Activated CD4-positive, alpha-beta T cell treated with anti-CD3 and anti-CD28 coated beads for 36 hours (primary cell): ENCODE data around the gene ZDHHC24. TPM values are rescaled to one million over a fixed set of nuclear protein-coding genes. Genes with fewer than 3 reads are reported as not detected.

ENCODE experiments used
- ATAC-seq: fragments of 200-7000 bp; cut with Tn5 transposase; one replicate; pipeline ENCODE4 v1.10.0; 2021; ENCODE audit warnings: mild to moderate bottlenecking, moderate library complexity
- CTCF ChIA-PET: fragments of 350-600 bp; sonication (Branson Sonifier 250); formaldehyde crosslinking; loops from one replicate; lab custom pipeline; 2021; ENCODE audit warnings: antibody characterized with exemption; lab: Charles Lee
- POLR2A ChIA-PET: fragments of 350-600 bp; sonication (Branson Sonifier 250); formaldehyde crosslinking; loops from one replicate; lab custom pipeline; 2021; ENCODE audit warnings: antibody characterized with exemption, inconsistent platforms; lab: Charles Lee
- DNase-seq: peaks from one replicate; pipeline ENCODE4 v3.0.0-alpha.2; 2020
- H3K27ac Mint-ChIP-seq: one replicate; pipeline ENCODE4 v1.8.0; 2021; ENCODE audit warnings: mixed read lengths
- H3K27me3 Mint-ChIP-seq: one replicate; pipeline ENCODE4 v1.8.0; 2021; ENCODE audit warnings: mixed read lengths
- H3K36me3 Mint-ChIP-seq: one replicate; pipeline ENCODE4 v1.8.0; 2021; ENCODE audit warnings: low read depth, mixed read lengths
- H3K4me1 Mint-ChIP-seq: one replicate; pipeline ENCODE4 v1.8.0; 2021; ENCODE audit warnings: mixed read lengths
- H3K4me3 Mint-ChIP-seq: one replicate; pipeline ENCODE4 v1.8.0; 2021; ENCODE audit warnings: mild to moderate bottlenecking, moderate library complexity, mixed read lengths
- H3K9me3 Mint-ChIP-seq: one replicate; pipeline ENCODE4 v1.8.0; 2021; ENCODE audit warnings: low read depth, mixed read lengths
- intact Hi-C, 2 experiments: fragments of 100-400 bp; cut with DNase I in 1 of 2; cut with micrococcal nuclease in 1 of 2; formaldehyde crosslinking; loops; one replicate each; pipeline versions ENCODE4 v1.14.2 to v1.15.1; 2022 to 2024; cut with DNase I, micrococcal nuclease
- total RNA-seq, 2 experiments: library from RNA; stranded (reverse); gene quantifications; one replicate each; pipeline ENCODE4 v1.2.3, GENCODE V29; 2021

ZDHHC24 gene
- total RNA-seq, 2 experiments from 2014 or later: 9.7 to 11.3 TPM

DNA sequence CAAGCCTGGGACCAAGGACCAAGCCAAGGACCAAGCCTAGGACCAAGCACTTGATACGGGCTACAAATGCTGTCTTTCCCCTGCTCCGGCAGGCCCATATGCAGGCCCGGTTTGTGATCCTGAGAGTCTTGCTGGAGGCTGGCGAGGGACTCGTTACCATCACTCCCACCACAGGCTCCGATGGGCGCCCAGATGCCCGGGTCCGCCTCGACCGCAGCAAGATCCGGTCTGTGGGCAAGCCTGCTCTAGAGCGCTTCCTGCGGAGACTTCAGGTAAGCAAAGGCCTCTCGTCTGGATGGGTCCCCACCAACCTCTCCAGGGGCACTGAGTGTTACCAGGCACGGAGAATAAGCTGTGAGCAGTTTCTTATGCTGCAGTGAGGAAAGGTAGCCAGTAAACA is 48.6 kb downstream of the ZDHHC24 start:
- intact Hi-C loops: no loop called here
- peaks cover 28% of the 10 kb centered on the region for H3K36me3 Mint-ChIP-seq
- H3K27me3 Mint-ChIP-seq: no peaks in the 10 kb centered on the region
- no peaks in the 10 kb centered on the region for H3K9me3 Mint-ChIP-seq
- no peak for ATAC-seq
- no peak overlapping the region for H3K27ac Mint-ChIP-seq
- H3K4me3 Mint-ChIP-seq: no peak overlapping the region
- POLR2A ChIA-PET: no interaction called here
- CTCF ChIA-PET: no interaction called here
- DNase-seq: no peak
- H3K4me1 Mint-ChIP-seq: no peaks in the 10 kb centered on the region

DNA sequence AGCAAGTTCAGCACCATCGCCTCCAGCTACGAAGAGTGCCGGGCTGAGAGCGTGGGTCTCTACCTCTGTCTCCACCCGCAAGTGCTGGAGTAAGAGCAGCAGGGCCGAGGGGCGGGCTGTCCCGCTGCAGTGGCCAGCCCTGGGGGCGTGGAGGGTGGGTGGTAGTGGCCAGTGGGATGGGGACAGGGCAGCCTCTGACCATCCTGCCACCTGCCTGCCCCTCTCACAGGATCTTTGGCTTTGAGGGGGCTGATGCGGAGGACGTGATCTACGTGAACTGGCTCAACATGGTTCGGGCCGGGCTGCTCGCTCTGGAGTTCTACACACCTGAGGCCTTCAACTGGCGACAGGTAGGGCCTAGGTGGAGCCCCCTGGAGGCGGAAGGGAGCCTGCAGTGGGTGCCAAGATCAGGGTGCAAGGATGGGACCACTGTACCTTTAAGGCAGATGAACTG is 50.4 kb downstream of the ZDHHC24 start:
- H3K4me3 Mint-ChIP-seq: no peak overlapping the region
- no peak for ATAC-seq
- DNase-seq: peak; percentile 47
- H3K4me1 Mint-ChIP-seq: no peaks in the 10 kb centered on the region
- ChIA-PET CTCF (no interaction called here), POLR2A (no interaction called here)
- no peak overlapping the region for H3K27ac Mint-ChIP-seq
- H3K27me3 Mint-ChIP-seq: no peaks in the 10 kb centered on the region
- H3K9me3 Mint-ChIP-seq: no peaks in the 10 kb centered on the region
- H3K36me3 Mint-ChIP-seq: peaks cover 30% of the 10 kb centered on the region
- intact Hi-C loops: no loop called here

DNA sequence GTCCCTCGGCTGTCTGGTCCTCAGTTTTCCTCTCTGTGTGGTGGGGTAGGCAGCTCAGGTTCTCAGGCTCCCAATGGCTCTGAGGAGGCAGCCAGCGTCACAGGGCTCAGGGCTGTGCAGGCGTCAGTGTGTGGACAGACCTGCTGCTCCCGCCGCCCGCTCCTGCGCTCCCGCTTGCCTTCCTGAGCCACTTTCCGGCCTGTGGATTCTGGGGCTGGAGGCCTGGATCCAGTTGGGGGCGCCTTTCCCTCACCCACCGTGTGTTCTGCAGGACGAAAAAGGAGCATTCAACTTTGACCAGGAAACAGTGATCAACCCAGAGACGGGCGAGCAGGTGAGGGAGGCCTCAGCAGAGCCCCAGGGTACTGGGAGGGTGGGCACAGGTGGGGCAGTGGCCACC is 50.9 kb downstream of the ZDHHC24 start:
- no peak overlapping the region for H3K4me3 Mint-ChIP-seq
- no peak for ATAC-seq

DNA sequence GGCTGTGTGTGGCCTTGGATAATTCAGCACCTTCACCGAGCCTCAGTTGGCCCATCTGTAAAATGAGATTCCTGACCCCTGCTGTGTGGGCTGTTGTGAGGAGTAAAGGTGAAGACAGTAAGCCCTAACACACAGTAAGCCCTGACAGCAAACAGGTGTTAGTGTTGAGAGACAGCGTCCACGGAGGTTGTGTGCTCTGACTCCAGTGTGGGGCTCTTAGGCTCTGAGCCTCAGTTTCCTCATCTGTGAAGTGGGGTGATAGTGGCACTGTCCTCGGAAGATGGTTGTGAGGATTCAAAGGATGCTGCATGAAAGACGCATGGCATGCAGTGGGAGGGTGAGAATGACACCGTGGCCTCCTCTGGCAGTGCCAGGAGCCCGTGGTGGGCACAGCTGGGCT is 51.4 kb downstream of the ZDHHC24 start:
- no peaks in the 10 kb centered on the region for H3K27me3 Mint-ChIP-seq
- ATAC-seq: no peak
- DNase-seq: no peak
- POLR2A ChIA-PET: no interaction called here
- H3K4me1 Mint-ChIP-seq: no peaks in the 10 kb centered on the region
- CTCF ChIA-PET: no interaction called here
- no peak overlapping the region for H3K4me3 Mint-ChIP-seq
- no peak overlapping the region for H3K27ac Mint-ChIP-seq
- H3K9me3 Mint-ChIP-seq: no peaks in the 10 kb centered on the region
- H3K36me3 Mint-ChIP-seq: peaks cover 29% of the 10 kb centered on the region
- intact Hi-C loops: no loop called here

More for the DNA sequence above, 50.9 kb downstream of the ZDHHC24 start:
- Mint-ChIP-seq H3K27ac (no peak overlapping the region), H3K9me3 (no peaks in the 10 kb centered on the region), H3K27me3 (no peaks in the 10 kb centered on the region), H3K36me3 (peaks cover 31% of the 10 kb centered on the region), H3K4me1 (no peaks in the 10 kb centered on the region)
- DNase-seq: no peak
- intact Hi-C loops: no loop called here
- ChIA-PET POLR2A (no interaction called here), CTCF (no interaction called here)

DNA sequence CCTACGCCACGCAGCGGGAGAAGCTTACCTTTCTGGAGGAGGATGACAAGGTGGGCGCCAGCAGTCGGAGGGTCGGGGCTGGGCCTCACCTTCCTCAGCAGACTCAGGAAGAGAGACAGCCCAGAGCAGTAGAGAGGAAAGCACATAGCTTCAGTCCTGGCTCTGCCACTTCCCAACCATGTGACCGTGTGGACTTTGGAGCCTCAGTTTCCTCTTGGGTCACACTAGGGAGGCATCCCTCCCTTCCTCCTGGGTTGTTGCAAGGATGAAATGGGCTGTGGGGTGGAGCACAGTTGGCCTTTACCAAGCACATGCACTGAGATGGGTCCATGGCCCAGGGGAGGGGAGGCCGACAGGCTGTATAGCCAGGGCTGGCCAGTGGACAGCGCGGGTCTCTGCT is 52.7 kb downstream of the ZDHHC24 start:
- intact Hi-C loops: no loop called here
- POLR2A ChIA-PET: interaction anchor here (1.1 kb wide), 1 partner anchor 13 kb away, joined by 3 read pairs; the partner anchor contains the start of gene DPP3

DNA sequence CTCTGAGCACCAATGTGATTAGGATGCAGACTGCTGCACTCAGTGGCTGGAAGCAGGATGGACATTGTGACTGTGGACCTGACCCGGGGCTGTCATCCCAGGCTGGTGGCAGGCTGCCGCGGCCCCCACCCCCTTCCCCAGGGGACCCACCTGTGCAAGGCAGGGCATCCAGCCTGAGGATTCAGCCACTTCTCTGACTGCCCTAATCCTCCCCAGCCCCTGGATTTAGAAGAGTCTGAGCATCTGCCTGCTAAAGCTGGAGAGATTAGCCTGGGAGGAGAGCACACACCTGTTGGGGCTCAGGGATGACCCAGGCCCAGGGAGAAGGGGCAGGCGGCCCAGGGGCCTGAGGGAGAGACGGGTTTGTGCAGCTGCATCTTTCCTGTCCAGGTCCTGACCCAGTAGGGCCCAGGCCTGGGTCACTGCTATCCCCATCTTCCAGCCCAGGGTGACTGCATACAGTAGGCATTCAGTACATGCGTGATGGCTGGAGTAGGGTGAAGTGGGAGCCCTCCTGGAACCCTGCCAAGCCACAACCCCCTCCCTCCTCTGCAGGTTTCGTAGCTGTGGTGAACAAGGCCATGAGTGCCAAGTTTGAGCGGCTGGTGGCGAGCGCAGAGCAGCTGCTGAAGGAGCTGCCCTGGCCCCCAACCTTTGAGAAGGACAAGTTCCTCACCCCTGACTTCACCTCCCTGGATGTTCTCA is 53.5 kb downstream of the ZDHHC24 start:
- ChIA-PET CTCF (interaction anchor here (0.6 to 1.7 kb wide), 5 partner anchors 9 to 283 kb away, joined by 3 to 4 read pairs (median 3); partner anchors contain the start of gene DPP3), POLR2A (interaction anchor here (1.1 kb wide), 1 partner anchor 12 kb away, joined by 3 read pairs; the partner anchor contains the start of gene DPP3)
- intact Hi-C loops: no loop called here
- Mint-ChIP-seq H3K27ac (no peak overlapping the region), H3K9me3 (no peaks in the 10 kb centered on the region), H3K27me3 (no peaks in the 10 kb centered on the region), H3K4me1 (no peaks in the 10 kb centered on the region), H3K36me3 (peaks cover 21% of the 10 kb centered on the region), H3K4me3 (no peak overlapping the region)
- no peak for ATAC-seq
- DNase-seq: no peak

More for the DNA sequence above, 52.7 kb downstream of the ZDHHC24 start:
- Mint-ChIP-seq H3K4me3 (no peak overlapping the region), H3K27ac (no peak overlapping the region), H3K9me3 (no peaks in the 10 kb centered on the region), H3K36me3 (peaks cover 24% of the 10 kb centered on the region), H3K27me3 (no peaks in the 10 kb centered on the region), H3K4me1 (no peaks in the 10 kb centered on the region)
- CTCF ChIA-PET: interaction anchor here (0.6 to 1.7 kb wide), 4 partner anchors 13 to 284 kb away, joined by 3 to 4 read pairs (median 3); partner anchors contain the start of gene DPP3
- DNase-seq (no peak), ATAC-seq (no peak)

DNA sequence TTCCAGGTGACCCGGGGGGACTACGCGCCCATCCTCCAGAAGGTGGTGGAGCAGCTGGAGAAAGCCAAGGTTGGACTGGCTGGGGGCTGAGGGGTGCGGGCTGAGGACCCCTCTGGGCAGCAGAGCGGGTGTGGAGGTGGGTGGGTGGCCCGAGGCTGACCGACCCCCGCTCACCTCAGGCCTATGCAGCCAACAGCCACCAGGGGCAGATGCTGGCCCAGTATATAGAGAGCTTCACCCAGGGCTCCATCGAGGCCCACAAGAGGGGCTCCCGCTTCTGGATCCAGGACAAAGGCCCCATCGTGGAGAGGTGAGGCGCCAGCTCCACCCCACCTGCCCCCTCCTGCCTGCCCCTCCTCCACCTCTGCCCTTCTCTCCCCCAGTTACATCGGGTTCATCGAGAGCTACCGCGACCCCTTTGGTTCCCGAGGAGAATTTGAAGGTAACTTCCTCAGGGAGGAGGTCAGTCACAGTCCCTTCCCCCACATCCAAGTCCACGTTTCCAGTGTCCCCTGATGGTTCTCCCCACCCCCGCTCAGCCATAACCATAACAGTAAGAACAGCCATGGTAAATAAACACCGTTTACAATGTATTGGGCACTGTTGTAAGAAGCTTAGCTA is 54.4 kb downstream of the ZDHHC24 start:
- H3K27me3 Mint-ChIP-seq: no peaks in the 10 kb centered on the region
- no peak for DNase-seq
- ATAC-seq: no peak
- H3K27ac Mint-ChIP-seq: no peak overlapping the region
- intact Hi-C loops: no loop called here
- no peaks in the 10 kb centered on the region for H3K9me3 Mint-ChIP-seq
- H3K4me1 Mint-ChIP-seq: no peaks in the 10 kb centered on the region
- CTCF ChIA-PET: interaction anchor here (1.4 to 1.7 kb wide), 4 partner anchors 8 to 103 kb away, joined by 3 to 4 read pairs (median 4); partner anchors contain the start of gene DPP3
- POLR2A ChIA-PET: no interaction called here
- no peak overlapping the region for H3K4me3 Mint-ChIP-seq
- peaks cover 19% of the 10 kb centered on the region for H3K36me3 Mint-ChIP-seq

DNA sequence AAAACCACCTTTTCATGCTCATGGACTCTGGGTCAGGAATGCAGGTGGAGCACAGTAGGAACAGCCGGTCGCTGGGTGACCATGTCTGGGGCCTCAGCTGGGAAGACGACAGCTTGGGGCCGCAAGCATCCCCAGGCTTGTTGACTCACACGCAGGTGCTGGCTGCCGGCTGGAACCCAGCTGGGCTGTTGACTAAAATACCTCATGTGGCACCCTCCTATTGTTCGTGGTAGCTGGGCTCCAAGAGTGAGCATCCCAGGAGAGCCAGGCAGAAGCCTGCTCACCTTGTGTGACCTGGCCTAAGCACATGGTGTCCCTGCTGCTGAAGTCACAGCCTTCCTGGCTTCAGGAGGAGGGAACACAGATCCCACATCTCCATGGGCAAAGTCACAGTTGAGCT is 56.2 kb downstream of the ZDHHC24 start:
- Mint-ChIP-seq H3K4me3 (no peak overlapping the region), H3K27me3 (no peaks in the 10 kb centered on the region), H3K27ac (no peak overlapping the region), H3K4me1 (peaks cover 3% of the 10 kb centered on the region), H3K9me3 (no peaks in the 10 kb centered on the region), H3K36me3 (peaks cover 24% of the 10 kb centered on the region)
- CTCF ChIA-PET: interaction anchor here (0.6 kb wide), 1 partner anchor 10 kb away, joined by 3 read pairs; the partner anchor contains the start of gene DPP3
- ATAC-seq (no peak), DNase-seq (no peak)
- POLR2A ChIA-PET: no interaction called here
- intact Hi-C loops: no loop called here

DNA sequence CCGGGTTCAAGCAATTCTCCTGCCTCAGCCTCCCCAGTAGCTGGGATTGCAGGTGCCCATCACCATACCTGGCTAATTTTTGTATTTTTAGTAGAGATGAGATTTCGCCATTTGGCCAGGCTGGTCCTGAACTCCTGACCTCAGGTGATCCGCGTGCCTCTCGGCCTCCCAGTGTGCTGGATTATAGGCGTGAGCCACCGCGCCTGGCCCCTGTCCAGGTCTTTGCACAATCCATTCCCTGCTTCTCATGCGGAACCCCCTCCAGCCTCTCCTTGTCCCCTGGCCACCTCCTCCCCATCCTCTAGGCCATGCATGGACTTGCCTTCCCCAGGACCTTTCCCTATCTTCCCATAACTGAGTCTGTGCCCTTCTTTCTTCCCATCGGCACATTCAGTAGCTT is 56.9 kb downstream of the ZDHHC24 start:
- Mint-ChIP-seq H3K4me1 (peaks cover 4% of the 10 kb centered on the region), H3K27ac (no peak overlapping the region), H3K36me3 (peaks cover 22% of the 10 kb centered on the region), H3K9me3 (no peaks in the 10 kb centered on the region), H3K27me3 (no peaks in the 10 kb centered on the region), H3K4me3 (no peak overlapping the region)
- no peak for ATAC-seq
- intact Hi-C loops: no loop called here
- no peak for DNase-seq
- ChIA-PET CTCF (interaction anchor here (0.6 kb wide), 1 partner anchor 210 kb away, joined by 5 read pairs; no protein-coding TSS in a partner anchor), POLR2A (no interaction called here)

DNA sequence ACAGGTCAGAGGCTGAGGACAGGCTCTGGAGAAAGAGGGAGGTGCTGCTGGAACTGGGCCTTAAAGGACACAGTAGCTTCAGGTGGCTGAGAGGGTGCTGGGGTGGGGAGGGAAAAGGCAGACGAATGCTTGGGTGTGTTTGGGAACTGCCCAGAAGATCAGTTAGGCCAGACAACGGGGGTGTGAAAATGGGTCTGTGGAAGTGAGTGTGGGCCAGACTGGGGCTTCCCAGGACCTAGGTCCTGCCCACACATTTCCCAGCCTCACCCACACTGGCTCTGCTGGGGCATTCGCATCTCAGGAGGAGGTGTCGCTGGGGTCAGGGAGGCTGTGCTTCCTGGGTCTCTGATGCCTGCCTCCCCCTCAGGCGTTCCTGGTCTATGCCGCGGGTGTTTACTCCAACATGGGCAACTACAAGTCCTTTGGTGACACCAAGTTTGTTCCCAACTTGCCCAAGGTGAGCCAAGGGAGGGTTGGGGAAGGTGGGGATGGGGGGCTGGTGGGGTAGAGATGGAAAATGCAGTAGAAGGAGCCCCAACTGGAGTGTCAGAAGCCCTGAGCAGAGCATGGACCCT is 61.0 kb downstream of the ZDHHC24 start:
- Mint-ChIP-seq H3K4me1 (peaks cover 16% of the 10 kb centered on the region), H3K36me3 (peaks cover 16% of the 10 kb centered on the region), H3K27me3 (no peaks in the 10 kb centered on the region), H3K9me3 (no peaks in the 10 kb centered on the region), H3K27ac (no peak overlapping the region), H3K4me3 (no peak overlapping the region)
- ATAC-seq (no peak), DNase-seq (no peak)
- ChIA-PET CTCF (interaction anchor here (0.5 to 1.6 kb wide), 2 partner anchors 76 to 149 kb away, joined by 3 read pairs; no protein-coding TSS in a partner anchor), POLR2A (no interaction called here)
- intact Hi-C loops: loop anchor here in 1 of 2 experiments (5.0 kb wide), 1 partner anchor 132 kb away; the partner anchor contains the start of gene RBM14
